HAP-1 (cell line): ENCODE results near the gene PARS2.

Experiments
- DNase-seq, 2 experiments: peaks; one replicate each; pipeline ENCODE4 v3.0.0-alpha.2; 2016 to 2020; ENCODE audit warnings: low spot score in 2 of 2
- H3K27me3 ChIP-seq: fragments of 250-450 bp; sonication (Bioruptor Pico); 2 replicates; pipeline ENCODE4 v1.5.1; 2020; ENCODE audit warnings: low read depth, mild to moderate bottlenecking, moderate library complexity
- H3K36me3 ChIP-seq: fragments of 250-450 bp; sonication (Bioruptor Pico); replicated peaks from 2 replicates; pipeline ENCODE4 v1.5.1; 2020; ENCODE audit warnings: mild to moderate bottlenecking
- H3K4me1 ChIP-seq: fragments of 250-450 bp; sonication (Bioruptor Pico); 2 replicates; pipeline ENCODE4 v1.5.1; 2020; ENCODE audit warnings: mild to moderate bottlenecking
- H3K4me3 ChIP-seq: fragments of 250-450 bp; sonication (Bioruptor Pico); 2 replicates; pipeline ENCODE4 v1.5.1; 2020; ENCODE audit warnings: mild to moderate bottlenecking, moderate library complexity
- H3K9me3 ChIP-seq: fragments of 250-450 bp; sonication (Bioruptor Pico); 2 replicates; pipeline ENCODE4 v1.5.1; 2020; ENCODE audit warnings: mild to moderate bottlenecking, moderate library complexity
- in situ Hi-C: fragments of 300-500 bp; cut with MboI; formaldehyde crosslinking; loops from 3 replicates; pipeline ENCODE4 v1.14.3; 2020; ENCODE audit warnings: low sequenced_read_pairs, inconsistent platforms, mixed read lengths

Gene PARS2

DNA sequence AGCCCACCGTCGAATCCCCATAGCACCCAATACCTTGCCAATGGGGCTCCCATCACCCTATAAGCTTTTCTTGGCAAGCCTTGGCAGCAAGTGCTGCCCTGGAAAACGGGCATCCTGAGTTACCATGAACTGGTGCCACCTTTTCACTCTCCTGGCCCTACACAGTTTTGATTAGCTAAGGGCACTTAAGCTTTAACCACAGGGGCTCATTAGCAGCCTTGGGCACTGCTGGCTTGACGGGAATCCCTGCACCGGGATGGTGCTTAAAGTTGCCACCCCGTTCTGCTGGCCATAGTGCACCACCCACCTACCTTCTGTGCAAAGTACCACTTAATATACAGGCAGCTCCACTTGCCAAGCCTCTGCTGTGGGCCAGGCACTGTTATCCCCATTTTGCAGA, 13.7 kb downstream of the PARS2 start:
- in situ Hi-C loops: no loop called here
- Histone ChIP-seq H3K4me1 (no peaks in the 10 kb centered on the region), H3K36me3 (no peaks in the 10 kb centered on the region), H3K27me3 (no peaks in the 10 kb centered on the region), H3K4me3 (no peak overlapping the region), H3K9me3 (no peaks in the 10 kb centered on the region)
- DNase-seq: no peak

DNA sequence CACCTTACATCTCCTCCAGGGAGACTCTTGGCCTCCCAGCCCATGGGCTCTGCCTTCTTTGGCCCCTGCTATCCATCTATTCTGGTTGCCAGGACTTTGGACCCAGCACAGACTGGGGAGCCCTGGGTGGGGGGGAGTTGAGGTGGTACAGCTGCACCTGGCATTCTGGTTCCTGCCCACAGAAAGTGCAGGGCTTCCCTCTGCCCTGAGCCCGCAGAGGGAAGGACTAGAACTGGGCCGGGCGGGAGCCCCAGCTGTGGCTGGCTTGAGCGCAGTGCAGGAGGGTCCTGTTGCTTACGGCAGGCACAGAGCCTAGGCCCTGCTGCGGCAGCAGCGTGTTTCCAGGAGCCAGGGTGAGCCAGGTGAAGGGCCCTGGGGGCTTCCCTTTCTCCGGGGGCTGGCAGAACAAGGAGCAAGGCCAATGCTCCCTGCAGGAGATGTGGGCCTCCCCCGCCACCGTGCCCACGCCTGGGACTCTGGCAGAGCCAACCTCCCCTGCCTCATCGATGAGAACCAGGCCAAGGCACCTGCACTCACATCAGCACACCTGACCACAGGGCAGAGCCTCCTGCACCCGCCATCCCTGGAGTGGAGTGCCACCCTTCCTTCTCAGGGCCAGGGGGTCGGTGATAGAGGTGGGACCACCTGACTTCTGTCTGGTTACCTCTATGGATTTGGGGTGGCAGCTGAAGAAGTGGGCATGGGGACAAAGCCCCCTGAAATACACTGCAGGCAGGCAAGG, 16.1 kb downstream of the PARS2 start:
- Histone ChIP-seq H3K4me1 (no peaks in the 10 kb centered on the region), H3K27me3 (no peaks in the 10 kb centered on the region), H3K4me3 (no peak overlapping the region), H3K36me3 (0 out of 2 replicates have a peak, but pooled peaks cover 1% of the 10 kb centered on the region), H3K9me3 (no peaks in the 10 kb centered on the region)
- DNase-seq: no peak
- in situ Hi-C loops: no loop called here

DNA sequence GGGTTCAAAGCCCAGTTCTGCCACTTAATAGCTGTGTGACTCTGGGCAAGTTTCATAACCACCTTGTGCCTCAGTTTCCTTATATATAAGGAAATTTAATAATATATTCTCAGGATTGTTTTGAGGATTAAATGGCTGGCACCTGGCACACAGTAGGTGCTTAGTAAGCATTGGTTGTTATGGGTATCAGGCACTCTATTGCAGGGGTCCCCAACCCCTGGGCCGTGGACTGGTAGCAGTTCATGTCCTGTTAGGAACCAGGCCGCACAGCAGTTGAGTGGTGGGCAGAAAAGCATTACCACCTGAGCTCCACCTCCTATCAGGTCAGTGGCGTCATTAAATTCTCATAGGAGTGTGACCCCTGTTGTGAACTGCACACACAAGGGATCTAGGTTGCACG, 18.5 kb downstream of the PARS2 start:
- no peak for DNase-seq
- Histone ChIP-seq H3K27me3 (no peaks in the 10 kb centered on the region), H3K4me3 (no peak overlapping the region), H3K4me1 (no peaks in the 10 kb centered on the region), H3K9me3 (no peaks in the 10 kb centered on the region), H3K36me3 (peaks cover 19% of the 10 kb centered on the region)
- in situ Hi-C loops: no loop called here

DNA sequence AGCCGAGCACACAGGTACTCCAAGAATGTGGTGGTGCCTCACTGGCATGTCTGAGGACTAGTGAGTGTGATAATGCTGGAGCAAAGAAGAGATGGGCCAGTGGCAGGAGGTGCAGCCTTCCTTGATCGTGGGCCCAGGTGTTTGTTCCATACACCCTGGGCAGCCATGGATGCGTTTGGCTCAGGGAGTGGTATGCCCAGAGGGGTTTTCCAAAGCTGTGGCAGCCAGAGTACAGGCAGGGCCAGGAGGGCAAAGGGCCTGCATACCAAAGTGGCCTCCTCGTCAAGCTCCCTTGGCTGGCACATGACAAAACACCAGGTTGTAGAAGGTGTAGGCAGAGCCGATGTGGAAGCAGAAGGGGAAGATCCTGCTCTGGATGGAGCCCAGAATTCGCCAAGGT, 19.0 kb downstream of the PARS2 start:
- DNase-seq: no peak
- in situ Hi-C loops: no loop called here
- peaks cover 22% of the 10 kb centered on the region for H3K36me3 ChIP-seq
- no peaks in the 10 kb centered on the region for H3K4me1 ChIP-seq
- no peak overlapping the region for H3K4me3 ChIP-seq
- H3K9me3 ChIP-seq: no peaks in the 10 kb centered on the region
- no peaks in the 10 kb centered on the region for H3K27me3 ChIP-seq

DNA sequence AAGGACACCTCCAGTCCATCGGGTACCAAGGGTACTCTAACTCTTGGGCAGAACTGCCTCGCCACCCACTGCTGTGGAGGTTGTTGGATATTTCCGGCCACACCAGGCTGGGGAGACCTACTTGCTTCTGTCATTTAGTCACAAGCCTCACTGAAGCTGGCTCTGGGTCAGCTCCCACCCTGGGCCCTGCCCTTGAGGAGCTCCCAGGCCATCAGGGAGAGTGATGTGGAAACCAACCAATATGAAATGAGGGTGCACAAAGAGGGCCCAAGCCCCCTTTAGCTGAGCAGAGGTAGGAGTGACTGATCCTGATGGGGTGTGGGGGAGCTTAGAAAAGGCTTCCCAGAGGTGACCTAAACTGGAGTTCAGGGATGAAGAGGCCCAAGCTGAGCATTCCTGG, 19.6 kb downstream of the PARS2 start:
- H3K4me3 ChIP-seq: no peak overlapping the region
- H3K4me1 ChIP-seq: no peaks in the 10 kb centered on the region
- H3K9me3 ChIP-seq: no peaks in the 10 kb centered on the region
- no peak for DNase-seq
- peaks cover 28% of the 10 kb centered on the region for H3K36me3 ChIP-seq
- no peaks in the 10 kb centered on the region for H3K27me3 ChIP-seq
- in situ Hi-C loops: no loop called here

DNA sequence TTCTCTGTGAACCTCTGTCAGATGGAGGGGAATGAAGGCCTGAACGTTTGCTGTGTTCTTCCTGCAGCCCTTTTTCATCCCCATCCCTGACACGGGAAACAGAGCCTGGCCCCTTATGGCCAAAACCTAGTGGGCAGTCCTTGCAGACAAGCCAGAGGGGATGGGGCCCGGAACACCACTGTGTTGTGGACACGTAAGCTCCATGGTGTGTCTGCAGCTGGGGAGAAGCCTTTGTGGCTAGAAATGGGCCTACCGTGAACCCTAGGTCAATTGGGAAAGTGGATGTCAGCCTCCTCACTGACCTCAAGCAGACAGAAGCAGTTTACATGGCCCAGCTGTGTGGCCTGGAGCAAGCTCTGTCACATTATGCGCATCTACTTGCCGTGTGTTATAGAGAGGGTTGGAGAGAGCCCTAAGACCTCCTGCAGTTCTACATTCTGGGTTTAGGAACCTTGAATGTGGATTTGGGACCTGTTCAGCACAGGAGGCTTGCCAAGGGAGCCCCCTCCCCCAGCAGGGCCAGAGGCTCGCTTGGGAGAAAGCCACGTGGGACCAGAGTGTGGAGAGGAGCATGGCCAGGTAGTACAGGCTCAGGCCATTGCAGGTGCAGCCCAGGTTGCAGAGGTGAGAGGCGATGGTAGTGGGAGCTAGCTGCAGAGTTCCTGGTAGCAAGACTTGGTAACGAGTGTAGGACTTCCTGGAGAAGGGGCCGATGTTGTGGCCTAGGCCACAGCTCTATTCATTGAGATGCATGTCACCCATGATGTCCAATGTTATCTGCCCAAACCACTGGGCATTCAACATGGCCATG, 20.7 kb downstream of the PARS2 start:
- Histone ChIP-seq H3K4me1 (no peaks in the 10 kb centered on the region), H3K27me3 (no peaks in the 10 kb centered on the region), H3K9me3 (no peaks in the 10 kb centered on the region), H3K4me3 (no peak overlapping the region), H3K36me3 (peaks cover 34% of the 10 kb centered on the region)
- DNase-seq: no peak
- in situ Hi-C loops: no loop called here

DNA sequence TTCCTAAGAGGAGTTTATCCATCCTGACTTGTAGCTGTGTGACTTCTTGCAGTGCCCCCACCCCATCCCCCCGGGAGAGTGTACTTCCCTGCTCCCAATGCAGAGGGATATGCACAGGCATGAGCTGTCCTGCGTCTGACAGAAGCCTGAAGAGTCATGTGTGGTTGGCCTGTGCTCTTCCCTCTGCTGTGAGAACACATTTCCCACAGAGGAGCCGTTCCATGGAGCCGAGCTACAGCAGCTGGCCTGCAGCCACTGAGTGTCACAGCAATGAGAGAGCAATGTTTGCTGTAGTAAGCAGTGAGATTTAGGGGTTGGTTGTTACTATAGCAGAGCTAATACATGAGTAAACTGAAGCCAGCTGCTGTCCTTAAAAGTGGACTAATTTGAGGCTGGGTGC, 22.0 kb downstream of the PARS2 start:
- no peak for DNase-seq

DNA sequence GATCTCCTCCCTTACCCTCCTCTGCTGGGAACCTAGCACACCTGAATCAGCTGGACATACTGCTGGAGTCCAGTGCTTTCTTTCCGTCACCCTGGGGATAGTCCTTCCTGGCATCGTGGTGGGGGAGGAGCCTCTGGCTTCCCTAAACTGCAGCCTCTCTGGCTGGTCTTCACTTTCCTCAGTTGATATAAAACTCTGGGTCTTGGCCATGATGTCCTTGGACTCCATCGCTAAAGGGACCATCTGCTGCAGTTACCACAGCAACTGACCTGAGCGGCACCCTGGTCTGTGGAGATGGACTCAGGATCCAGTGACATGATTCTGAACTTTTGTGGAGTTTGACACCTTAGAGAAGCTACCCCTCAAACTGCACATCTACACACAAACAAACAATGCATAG, 22.8 kb downstream of the PARS2 start:
- Histone ChIP-seq H3K27me3 (no peaks in the 10 kb centered on the region), H3K36me3 (peaks cover 53% of the 10 kb centered on the region), H3K4me1 (no peaks in the 10 kb centered on the region), H3K4me3 (no peak overlapping the region), H3K9me3 (no peaks in the 10 kb centered on the region)
- DNase-seq: no peak
- in situ Hi-C loops: no loop called here

More for the DNA sequence above, 22.0 kb downstream of the PARS2 start:
- H3K4me1 ChIP-seq: no peaks in the 10 kb centered on the region
- in situ Hi-C loops: no loop called here
- H3K9me3 ChIP-seq: no peaks in the 10 kb centered on the region
- H3K4me3 ChIP-seq: no peak overlapping the region
- peaks cover 46% of the 10 kb centered on the region for H3K36me3 ChIP-seq
- H3K27me3 ChIP-seq: no peaks in the 10 kb centered on the region

DNA sequence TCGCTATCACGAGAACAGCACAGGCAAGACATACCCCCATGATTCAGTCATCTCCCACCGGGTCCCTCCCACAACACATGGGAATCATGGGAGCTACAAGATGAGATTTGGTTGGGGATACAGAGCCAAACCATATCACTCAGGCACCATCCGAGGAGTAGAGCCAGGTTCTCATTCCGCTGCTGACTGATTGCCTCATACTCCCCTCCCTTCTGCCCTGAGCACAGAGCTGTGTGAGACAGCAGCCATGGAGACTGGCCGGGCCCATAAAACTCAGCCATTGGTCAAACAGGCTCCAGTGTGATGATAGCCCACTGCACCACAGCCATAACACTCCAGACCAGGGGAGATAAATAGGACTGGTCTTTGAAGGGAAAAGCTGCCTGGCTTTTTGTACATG, 26.1 kb downstream of the PARS2 start:
- no peaks in the 10 kb centered on the region for H3K4me1 ChIP-seq
- H3K36me3 ChIP-seq: peaks cover 61% of the 10 kb centered on the region
- DNase-seq: no peak
- H3K27me3 ChIP-seq: no peaks in the 10 kb centered on the region
- in situ Hi-C loops: no loop called here
- no peaks in the 10 kb centered on the region for H3K9me3 ChIP-seq
- H3K4me3 ChIP-seq: no peak overlapping the region

DNA sequence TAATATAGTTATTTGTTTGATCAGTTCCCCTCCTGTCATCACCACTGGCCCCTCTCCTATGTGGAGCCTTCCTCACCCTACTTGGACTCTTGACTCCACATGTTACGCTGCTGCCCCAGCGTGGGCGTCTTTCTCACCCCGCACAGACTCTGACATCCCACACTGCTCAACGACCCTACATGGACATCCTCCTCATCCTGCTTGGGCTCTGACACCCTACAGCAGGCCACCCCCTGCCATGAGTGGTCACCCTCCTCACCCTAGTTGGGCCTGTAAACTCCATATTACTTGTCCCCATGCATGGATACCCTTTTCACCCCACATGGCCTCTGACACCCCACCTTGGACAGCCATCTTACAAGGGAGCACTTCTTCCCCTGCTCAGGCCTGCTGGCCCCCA, 27.6 kb downstream of the PARS2 start:
- no peaks in the 10 kb centered on the region for H3K9me3 ChIP-seq
- no peaks in the 10 kb centered on the region for H3K27me3 ChIP-seq
- in situ Hi-C loops: no loop called here
- DNase-seq: no peak
- no peaks in the 10 kb centered on the region for H3K4me1 ChIP-seq
- H3K36me3 ChIP-seq: peaks cover 48% of the 10 kb centered on the region
- no peak overlapping the region for H3K4me3 ChIP-seq

DNA sequence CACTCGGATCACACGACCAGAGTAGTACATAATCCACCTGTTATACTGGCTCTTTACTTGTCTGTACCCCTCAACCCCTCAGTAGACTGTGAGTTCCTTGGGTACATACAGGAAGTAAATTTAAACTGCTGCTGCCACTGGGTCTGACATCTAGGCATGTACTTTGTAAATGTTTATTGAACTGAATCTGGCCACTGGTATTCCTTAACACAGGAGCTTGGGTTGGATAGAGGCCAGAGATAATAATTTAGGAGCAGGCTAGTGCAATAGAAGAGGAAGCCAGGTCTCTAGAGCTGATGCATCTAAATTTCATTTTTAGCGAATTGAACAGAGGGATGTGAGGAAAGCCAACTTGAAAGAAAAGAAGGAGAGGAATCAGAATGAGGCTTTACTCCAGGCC, 36.3 kb downstream of the PARS2 start:
- in situ Hi-C loops: no loop called here
- peaks cover 61% of the 10 kb centered on the region for H3K36me3 ChIP-seq

DNA sequence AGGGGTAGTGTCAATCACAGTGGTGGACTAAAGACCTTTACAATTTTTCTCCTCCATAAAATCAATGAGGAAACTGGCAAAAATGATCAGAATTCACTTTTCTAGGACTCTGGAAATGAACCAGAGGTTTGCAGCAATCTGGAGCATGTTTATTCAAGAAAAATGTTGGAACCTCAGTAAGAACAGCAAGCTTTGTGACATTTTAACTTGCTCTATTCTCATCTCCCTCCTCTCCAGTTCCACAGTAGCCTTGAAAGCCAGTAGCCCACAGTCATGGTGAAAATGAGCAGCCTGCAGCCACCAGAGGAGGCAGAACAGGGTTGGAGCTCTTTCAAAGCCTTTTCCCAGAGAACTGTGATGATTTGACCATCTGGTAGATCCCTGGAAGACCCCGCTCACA, 39.6 kb downstream of the PARS2 start:
- Histone ChIP-seq H3K9me3 (no peaks in the 10 kb centered on the region), H3K36me3 (peaks cover 62% of the 10 kb centered on the region), H3K27me3 (no peaks in the 10 kb centered on the region), H3K4me3 (no peak overlapping the region), H3K4me1 (peaks cover 3% of the 10 kb centered on the region; the same call in 1 of the 2 replicates)
- in situ Hi-C loops: no loop called here
- DNase-seq: no peak

More for the DNA sequence above, 36.3 kb downstream of the PARS2 start:
- DNase-seq: no peak
- no peaks in the 10 kb centered on the region for H3K9me3 ChIP-seq
- no peak overlapping the region for H3K4me3 ChIP-seq
- H3K4me1 ChIP-seq: no peaks in the 10 kb centered on the region
- H3K27me3 ChIP-seq: no peaks in the 10 kb centered on the region

DNA sequence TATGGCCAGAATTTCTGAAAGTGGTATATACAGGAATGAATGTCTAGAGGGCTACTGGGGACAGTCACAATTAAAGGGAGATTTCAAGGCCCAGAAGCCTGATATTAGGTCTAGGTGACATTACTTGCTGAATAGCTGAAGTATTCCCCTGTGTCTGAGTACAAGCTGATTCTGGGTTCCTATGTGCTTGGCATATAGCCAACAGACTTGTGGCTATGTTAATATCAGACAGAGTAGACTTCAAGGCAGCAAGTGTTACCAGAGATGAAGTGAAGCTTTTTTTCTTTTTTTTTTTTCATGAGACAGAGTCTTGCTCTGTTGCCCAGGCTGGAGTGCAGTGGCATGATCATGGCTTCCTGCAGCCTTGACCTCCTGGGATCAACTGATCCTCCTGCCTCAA, 40.3 kb downstream of the PARS2 start:
- Histone ChIP-seq H3K27me3 (no peaks in the 10 kb centered on the region), H3K36me3 (peaks cover 61% of the 10 kb centered on the region), H3K4me3 (no peak overlapping the region), H3K9me3 (no peaks in the 10 kb centered on the region), H3K4me1 (peaks cover 3% of the 10 kb centered on the region; the same call in 1 of the 2 replicates)
- in situ Hi-C loops: no loop called here
- DNase-seq: no peak

DNA sequence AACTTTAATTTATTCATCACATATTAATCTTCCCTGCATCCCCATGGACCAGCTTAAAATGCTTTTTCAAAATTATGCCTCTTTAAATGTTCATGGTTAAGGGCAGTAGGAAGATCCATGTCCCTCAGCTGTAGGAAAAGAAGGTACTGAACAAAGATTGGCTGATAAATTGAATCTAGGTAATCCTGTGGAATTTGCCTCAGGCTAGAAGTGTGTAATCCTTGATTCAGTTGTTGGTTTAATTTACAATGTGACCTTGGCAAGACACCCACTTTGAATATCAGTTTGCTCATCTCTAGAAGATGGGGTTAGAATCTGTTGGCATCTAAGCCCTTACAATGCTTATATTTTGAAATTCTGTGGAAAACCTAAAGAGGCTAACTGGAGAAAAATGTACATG, 42.6 kb downstream of the PARS2 start:
- H3K9me3 ChIP-seq: no peaks in the 10 kb centered on the region
- peaks cover 3% of the 10 kb centered on the region for H3K4me1 ChIP-seq
- DNase-seq: peak in 1 of 2 experiments; percentile 9
- in situ Hi-C loops: no loop called here
- H3K4me3 ChIP-seq: no peak overlapping the region
- peaks cover 62% of the 10 kb centered on the region for H3K36me3 ChIP-seq
- H3K27me3 ChIP-seq: no peaks in the 10 kb centered on the region
